Type B pancreatic cell (in vitro differentiated cells): Measurements from ENCODE around the gene RSPH9. TPM values are rescaled to one million over a fixed set of nuclear protein-coding genes. Genes with fewer than 3 reads are reported as not detected.

ENCODE experiments used
- DNase-seq: peaks from one replicate; pipeline ENCODE4 v3.0.0; 2021; ENCODE audit warnings: mixed read lengths; ENCODE audit not compliant: unreplicated experiment; ENCODE audit errors: extremely low spot score
- H3K27ac Mint-ChIP-seq: 2 replicates; pipeline ENCODE4 v1.8.0; 2021; ENCODE audit warnings: mild to moderate bottlenecking, mixed read lengths
- H3K27me3 Mint-ChIP-seq: 2 replicates; pipeline ENCODE4 v1.8.0; 2021; ENCODE audit warnings: mixed read lengths
- H3K36me3 Mint-ChIP-seq: 2 replicates; pipeline ENCODE4 v1.8.0; 2021; ENCODE audit warnings: mixed read lengths
- H3K4me1 Mint-ChIP-seq: one replicate; pipeline ENCODE4 v1.8.0; 2021; ENCODE audit warnings: mixed read lengths; ENCODE audit not compliant: unreplicated experiment
- H3K4me3 Mint-ChIP-seq: 2 replicates; pipeline ENCODE4 v1.8.0; 2021; ENCODE audit warnings: mild to moderate bottlenecking, mixed read lengths
- H3K9me3 Mint-ChIP-seq: 2 replicates; pipeline ENCODE4 v1.8.0; 2021; ENCODE audit warnings: mixed read lengths
- CTCF ChIP-seq: fragments of 200-600 bp; sonication (generic); conservative IDR thresholded peaks from 2 replicates; pipeline ENCODE4 v1.5.0; 2021; ENCODE audit warnings: antibody characterized with exemption, mild to moderate bottlenecking
- total RNA-seq: library from RNA; stranded (reverse); gene quantifications from 2 replicates; pipeline ENCODE4 v1.2.1, GENCODE V29; 2021; ENCODE audit warnings: low replicate concordance

The RSPH9 gene
- total RNA-seq, 1 donor from 2014 or later = 0.53 TPM

GRCh38 chr6:43703512-43704429, 58.9 kb downstream of the RSPH9 start:
- no peak for DNase-seq
- Mint-ChIP-seq H3K9me3 (no peaks in the 10 kb centered on the region), H3K4me3 (no peak overlapping the region), H3K4me1 (peaks cover 67% of the 10 kb centered on the region), H3K27me3 (no peaks in the 10 kb centered on the region), H3K36me3 (no peaks in the 10 kb centered on the region), H3K27ac (peak overlapping the region; percentile 75)
- TF ChIP-seq CTCF = no peak

GRCh38 chr6:43705996-43706395, 61.2 kb downstream of the RSPH9 start:
- Mint-ChIP-seq H3K36me3 (no peaks in the 10 kb centered on the region), H3K9me3 (no peaks in the 10 kb centered on the region), H3K4me3 (peak overlapping the region; percentile 45), H3K4me1 (peaks cover 71% of the 10 kb centered on the region), H3K27ac (peak overlapping the region; percentile 37), H3K27me3 (no peaks in the 10 kb centered on the region)
- DNase-seq = no peak
- no peak for TF ChIP-seq CTCF

- no peaks in the 10 kb centered on the region for H3K9me3 Mint-ChIP-seq
These were observed 62.0 kb downstream of the RSPH9 start for GRCh38 chr6:43706788-43707187.

GRCh38 chr6:43707269-43707668, 62.4 kb downstream of the RSPH9 start:
- no peaks in the 10 kb centered on the region for H3K36me3 Mint-ChIP-seq
- peaks cover 6% of the 10 kb centered on the region for H3K27me3 Mint-ChIP-seq
- no peaks in the 10 kb centered on the region for H3K9me3 Mint-ChIP-seq
- H3K27ac Mint-ChIP-seq = no peak overlapping the region
- DNase-seq = no peak
- no peak for TF ChIP-seq CTCF
- no peak overlapping the region for H3K4me3 Mint-ChIP-seq
- peaks cover 71% of the 10 kb centered on the region for H3K4me1 Mint-ChIP-seq

More at GRCh38 chr6:43706788-43707187, 62.0 kb downstream of the RSPH9 start:
- no peak overlapping the region for H3K27ac Mint-ChIP-seq
- H3K36me3 Mint-ChIP-seq = no peaks in the 10 kb centered on the region
- peaks cover 75% of the 10 kb centered on the region for H3K4me1 Mint-ChIP-seq
- H3K27me3 Mint-ChIP-seq = peaks cover 4% of the 10 kb centered on the region
- TF ChIP-seq CTCF = no peak
- no peak overlapping the region for H3K4me3 Mint-ChIP-seq
- DNase-seq = no peak

GRCh38 chr6:43707767-43708166, 62.9 kb downstream of the RSPH9 start:
- DNase-seq = no peak
- TF ChIP-seq CTCF = no peak
- Mint-ChIP-seq H3K36me3 (no peaks in the 10 kb centered on the region), H3K27me3 (peaks cover 6% of the 10 kb centered on the region), H3K4me1 (peaks cover 66% of the 10 kb centered on the region), H3K4me3 (peak overlapping the region; percentile 17), H3K27ac (no peak overlapping the region), H3K9me3 (no peaks in the 10 kb centered on the region)
